PFSK-1 (cell line): ENCODE data around the gene FABP3.

Source experiments
- POLR2AphosphoS5 ChIP-seq: IDR thresholded peaks from 2 replicates; pipeline ENCODE4 v1.6.1; 2012; ENCODE audit warnings: low read depth, mild to moderate bottlenecking, control low read depth, low read length, moderate library complexity
- SIN3A ChIP-seq: IDR thresholded peaks from 2 replicates; pipeline ENCODE4 v1.6.1; 2012; ENCODE audit warnings: mild to moderate bottlenecking, low read length, moderate library complexity, borderline replicate concordance; ENCODE audit not compliant: insufficient read depth
- TF ChIP-seq, protein P1 (sequence below), 2 experiments: IDR thresholded peaks; 2 replicates each; pipeline versions ENCODE4 v1.6.1 to v1.8.0; 2011 to 2012; ENCODE audit warnings: low read depth in 2 of 2, low read length in 2 of 2, control low read depth in 1 of 2, inconsistent platforms in 1 of 2, mild to moderate bottlenecking in 1 of 2, moderate library complexity in 1 of 2; ENCODE audit not compliant: insufficient read depth in 1 of 2

DNA sequence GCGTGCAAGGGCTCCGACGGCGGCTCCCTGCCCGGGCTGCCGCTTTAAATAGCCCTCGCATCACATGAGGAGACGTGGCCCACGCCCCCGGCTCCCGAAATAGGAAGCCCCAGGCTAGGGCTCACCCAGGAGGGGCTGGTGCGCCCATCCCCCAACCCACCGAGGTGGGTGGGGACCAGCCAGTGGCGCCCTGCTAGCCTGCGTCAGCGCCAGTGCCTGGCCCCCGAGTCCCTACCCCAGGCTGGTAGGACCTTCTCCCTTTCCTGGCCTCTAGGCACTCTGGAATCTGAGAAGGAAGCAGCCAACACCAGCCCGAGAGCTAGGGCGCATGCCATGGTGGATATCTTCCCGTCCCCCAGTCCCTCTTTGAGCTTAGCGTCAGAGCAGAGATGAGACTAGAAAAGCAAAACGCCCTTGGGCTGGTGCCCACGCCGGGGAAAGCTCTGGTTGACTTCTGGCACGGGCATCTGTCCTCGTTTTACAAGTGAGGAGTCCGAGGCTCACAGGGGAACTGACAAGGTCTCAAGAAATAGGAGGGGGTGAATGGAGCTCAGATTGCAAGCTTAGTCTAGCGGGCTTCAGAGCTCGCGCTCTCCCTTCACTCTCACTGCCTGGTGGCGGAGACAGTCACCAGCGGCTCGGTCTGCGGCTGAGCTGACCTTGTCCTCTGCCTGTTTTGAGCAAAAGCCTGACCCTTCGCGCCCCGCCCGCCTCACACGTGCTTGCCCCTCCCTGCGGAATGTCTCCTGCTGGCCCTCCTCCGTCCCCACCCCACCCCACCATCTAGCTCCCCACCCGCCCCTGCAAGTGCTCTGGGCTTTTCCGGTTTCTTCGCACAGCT, at the start of gene FABP3:
- TF ChIP-seq POLR2AphosphoS5 (no peak), SIN3A (no peak)
- TF ChIP-seq, protein P1, sequence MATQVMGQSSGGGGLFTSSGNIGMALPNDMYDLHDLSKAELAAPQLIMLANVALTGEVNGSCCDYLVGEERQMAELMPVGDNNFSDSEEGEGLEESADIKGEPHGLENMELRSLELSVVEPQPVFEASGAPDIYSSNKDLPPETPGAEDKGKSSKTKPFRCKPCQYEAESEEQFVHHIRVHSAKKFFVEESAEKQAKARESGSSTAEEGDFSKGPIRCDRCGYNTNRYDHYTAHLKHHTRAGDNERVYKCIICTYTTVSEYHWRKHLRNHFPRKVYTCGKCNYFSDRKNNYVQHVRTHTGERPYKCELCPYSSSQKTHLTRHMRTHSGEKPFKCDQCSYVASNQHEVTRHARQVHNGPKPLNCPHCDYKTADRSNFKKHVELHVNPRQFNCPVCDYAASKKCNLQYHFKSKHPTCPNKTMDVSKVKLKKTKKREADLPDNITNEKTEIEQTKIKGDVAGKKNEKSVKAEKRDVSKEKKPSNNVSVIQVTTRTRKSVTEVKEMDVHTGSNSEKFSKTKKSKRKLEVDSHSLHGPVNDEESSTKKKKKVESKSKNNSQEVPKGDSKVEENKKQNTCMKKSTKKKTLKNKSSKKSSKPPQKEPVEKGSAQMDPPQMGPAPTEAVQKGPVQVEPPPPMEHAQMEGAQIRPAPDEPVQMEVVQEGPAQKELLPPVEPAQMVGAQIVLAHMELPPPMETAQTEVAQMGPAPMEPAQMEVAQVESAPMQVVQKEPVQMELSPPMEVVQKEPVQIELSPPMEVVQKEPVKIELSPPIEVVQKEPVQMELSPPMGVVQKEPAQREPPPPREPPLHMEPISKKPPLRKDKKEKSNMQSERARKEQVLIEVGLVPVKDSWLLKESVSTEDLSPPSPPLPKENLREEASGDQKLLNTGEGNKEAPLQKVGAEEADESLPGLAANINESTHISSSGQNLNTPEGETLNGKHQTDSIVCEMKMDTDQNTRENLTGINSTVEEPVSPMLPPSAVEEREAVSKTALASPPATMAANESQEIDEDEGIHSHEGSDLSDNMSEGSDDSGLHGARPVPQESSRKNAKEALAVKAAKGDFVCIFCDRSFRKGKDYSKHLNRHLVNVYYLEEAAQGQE (IDR thresholded peaks at IDR 0.05; ENCODE audit: insufficient read depth in 1 of 2, low read depth in 2 of 2, low read length in 2 of 2) = no peak
